HepG2 (cell line): Measurements from ENCODE around the gene RB1. TPM values are rescaled to one million over a fixed set of nuclear protein-coding genes. Genes with fewer than 3 reads are reported as not detected.

Experiments
- CEBPB ChIP-seq: IDR thresholded peaks from 2 replicates; pipeline ENCODE4 v1.6.1; 2011; ENCODE audit warnings: low read depth, low read length, improper control_type of control experiment, borderline replicate concordance
- ELF4 ChIP-seq: sonication (generic); formaldehyde crosslinking; IDR thresholded peaks from 2 replicates; pipeline ENCODE4 v1.5.0; 2020; ENCODE audit warnings: missing genetic modification reagents, mild to moderate bottlenecking, moderate library complexity, borderline replicate concordance
- FOSL2 ChIP-seq: sonication (generic); formaldehyde crosslinking; IDR thresholded peaks from 2 replicates; pipeline ENCODE4 v1.4.0; 2020; ENCODE audit warnings: missing genetic modification reagents
- FOXJ3 ChIP-seq: sonication (generic); formaldehyde crosslinking; IDR thresholded peaks from 2 replicates; pipeline ENCODE4 v1.4.0; 2020; ENCODE audit warnings: missing genetic modification reagents, mild to moderate bottlenecking, borderline replicate concordance
- HDAC2 ChIP-seq: sonication (generic); formaldehyde crosslinking; IDR thresholded peaks from 2 replicates; pipeline ENCODE4 v1.4.0; 2020; ENCODE audit warnings: missing genetic modification reagents
- HMG20A ChIP-seq: IDR thresholded peaks from 2 replicates; pipeline ENCODE4 v1.6.1; 2016; ENCODE audit warnings: borderline replicate concordance
- HMGXB4 ChIP-seq, 2 experiments: sonication (generic) in 1 of 2; formaldehyde crosslinking in 1 of 2; IDR thresholded peaks; 2 replicates each; pipeline versions ENCODE4 v1.4.0 to v1.6.1; 2018 to 2020; ENCODE audit warnings: missing genetic modification reagents in 2 of 2, borderline replicate concordance in 1 of 2, low read depth in 1 of 2, mild to moderate bottlenecking in 1 of 2, missing biosample characterization in 1 of 2
- IKZF5 ChIP-seq: IDR thresholded peaks from 2 replicates; pipeline ENCODE4 v1.6.1; 2018; ENCODE audit warnings: missing genetic modification reagents, mild to moderate bottlenecking, missing compliant biosample characterization
- KLF16 ChIP-seq, 2 experiments: sonication (generic) in 1 of 2; formaldehyde crosslinking in 1 of 2; IDR thresholded peaks; 2 replicates each; pipeline versions ENCODE4 v1.6.1 to v1.8.0; 2016 to 2023; ENCODE audit warnings: missing genetic modification reagents in 2 of 2, missing compliant biosample characterization in 1 of 2
- NCOA2 ChIP-seq: sonication (generic); formaldehyde crosslinking; IDR thresholded peaks from 2 replicates; pipeline ENCODE4 v1.8.0; 2022; ENCODE audit warnings: inconsistent platforms
- SNAPC2 ChIP-seq: sonication (generic); formaldehyde crosslinking; IDR thresholded peaks from 2 replicates; pipeline ENCODE4 v1.8.1; 2022; ENCODE audit warnings: mild to moderate bottlenecking, missing genetic modification reagents
- THAP11 ChIP-seq: IDR thresholded peaks from 2 replicates; pipeline ENCODE4 v1.6.1; 2016; ENCODE audit warnings: missing biosample characterization, missing genetic modification reagents
- ZMYM4 ChIP-seq: sonication (generic); formaldehyde crosslinking; IDR thresholded peaks from 2 replicates; pipeline ENCODE4 v1.8.1; 2023; ENCODE audit warnings: mild to moderate bottlenecking, missing genetic modification reagents
- ZNF256 ChIP-seq: sonication (generic); formaldehyde crosslinking; conservative IDR thresholded peaks from 2 replicates; pipeline ENCODE4 v1.4.0; 2020; ENCODE audit warnings: missing genetic modification reagents
- polyA plus RNA-seq, 8 experiments: library from polyadenylated mRNA; depleted of rRNA in 3 of 8; stranded (reverse) in 7 of 8; unstranded in 1 of 8; fragments of >200 nt; fragmentation: Illumina TruSeq in 4 of 8; extraction: Trizol in 4 of 8; gene quantifications; 2 replicates each; pipeline versions ENCODE4 v1.2.1 to v1.2.3, GENCODE V29; 2011 to 2016; ENCODE audit warnings: low read depth in 4 of 8, missing spikeins in 1 of 8, mixed read lengths in 1 of 8; ENCODE audit not compliant: insufficient read depth in 1 of 8
- total RNA-seq, 5 experiments: library from RNA; depleted of rRNA; stranded (reverse); fragments of >200 nt; fragmentation: Illumina TruSeq; extraction: Trizol; gene quantifications; 2 replicates each; pipeline ENCODE4 v1.2.3, GENCODE V29; 2016; ENCODE audit warnings: low read depth in 1 of 5
- TF ChIP-seq, protein P1 (sequence below): sonication (generic); formaldehyde crosslinking; IDR thresholded peaks from 2 replicates; pipeline ENCODE4 v1.4.0; 2020; ENCODE audit warnings: missing genetic modification reagents, borderline replicate concordance
- TF ChIP-seq, protein P2 (sequence below): IDR thresholded peaks from 2 replicates; pipeline ENCODE4 v1.6.1; 2016; ENCODE audit warnings: low read depth, missing genetic modification reagents, missing compliant biosample characterization

Gene RB1
- total and polyA plus RNA-seq, 2 of the 13 experiments (the other 11 are each of a cell fraction or from before 2014, with no cell fraction given) = 15.6 to 23.7 TPM

DNA sequence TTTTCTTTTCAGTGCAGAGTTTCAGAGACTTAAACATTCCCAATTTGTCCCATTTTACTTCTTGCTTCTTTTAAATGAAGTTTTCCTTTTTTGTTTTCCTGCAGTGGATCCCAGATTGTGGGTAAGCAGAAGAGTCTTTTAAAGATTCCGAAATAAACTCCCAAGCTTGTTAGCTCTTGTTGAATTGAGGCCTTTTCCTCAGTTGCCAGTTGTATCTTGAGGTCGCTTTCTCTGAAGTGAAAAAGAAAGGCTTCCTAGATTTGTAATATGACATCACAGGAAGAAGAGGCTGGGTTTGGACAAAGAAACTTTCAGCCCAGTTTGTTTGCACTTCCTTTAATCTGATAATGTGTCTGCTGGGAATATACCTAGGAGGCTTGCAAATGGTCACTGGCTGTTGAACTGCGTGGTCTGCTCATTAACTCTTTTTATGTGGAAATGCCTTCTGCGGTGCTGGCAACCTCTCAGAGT is 109.4 kb downstream of the RB1 start, which contains the start of gene LPAR6 (continued):
- TF ChIP-seq FOXJ3 = peak; percentile 34; the same call in 1 of the 2 replicates
- peak; percentile 78 for TF ChIP-seq IKZF5 (CRISPR knock-in tag)
- TF ChIP-seq THAP11 = peak; percentile 62
- peak; percentile 69; the same call in 1 of the 2 replicates for TF ChIP-seq ELF4
- TF ChIP-seq HDAC2 (CRISPR knock-in tag) = peak; percentile 43; the same call in 1 of the 2 replicates
- TF ChIP-seq, protein P1, sequence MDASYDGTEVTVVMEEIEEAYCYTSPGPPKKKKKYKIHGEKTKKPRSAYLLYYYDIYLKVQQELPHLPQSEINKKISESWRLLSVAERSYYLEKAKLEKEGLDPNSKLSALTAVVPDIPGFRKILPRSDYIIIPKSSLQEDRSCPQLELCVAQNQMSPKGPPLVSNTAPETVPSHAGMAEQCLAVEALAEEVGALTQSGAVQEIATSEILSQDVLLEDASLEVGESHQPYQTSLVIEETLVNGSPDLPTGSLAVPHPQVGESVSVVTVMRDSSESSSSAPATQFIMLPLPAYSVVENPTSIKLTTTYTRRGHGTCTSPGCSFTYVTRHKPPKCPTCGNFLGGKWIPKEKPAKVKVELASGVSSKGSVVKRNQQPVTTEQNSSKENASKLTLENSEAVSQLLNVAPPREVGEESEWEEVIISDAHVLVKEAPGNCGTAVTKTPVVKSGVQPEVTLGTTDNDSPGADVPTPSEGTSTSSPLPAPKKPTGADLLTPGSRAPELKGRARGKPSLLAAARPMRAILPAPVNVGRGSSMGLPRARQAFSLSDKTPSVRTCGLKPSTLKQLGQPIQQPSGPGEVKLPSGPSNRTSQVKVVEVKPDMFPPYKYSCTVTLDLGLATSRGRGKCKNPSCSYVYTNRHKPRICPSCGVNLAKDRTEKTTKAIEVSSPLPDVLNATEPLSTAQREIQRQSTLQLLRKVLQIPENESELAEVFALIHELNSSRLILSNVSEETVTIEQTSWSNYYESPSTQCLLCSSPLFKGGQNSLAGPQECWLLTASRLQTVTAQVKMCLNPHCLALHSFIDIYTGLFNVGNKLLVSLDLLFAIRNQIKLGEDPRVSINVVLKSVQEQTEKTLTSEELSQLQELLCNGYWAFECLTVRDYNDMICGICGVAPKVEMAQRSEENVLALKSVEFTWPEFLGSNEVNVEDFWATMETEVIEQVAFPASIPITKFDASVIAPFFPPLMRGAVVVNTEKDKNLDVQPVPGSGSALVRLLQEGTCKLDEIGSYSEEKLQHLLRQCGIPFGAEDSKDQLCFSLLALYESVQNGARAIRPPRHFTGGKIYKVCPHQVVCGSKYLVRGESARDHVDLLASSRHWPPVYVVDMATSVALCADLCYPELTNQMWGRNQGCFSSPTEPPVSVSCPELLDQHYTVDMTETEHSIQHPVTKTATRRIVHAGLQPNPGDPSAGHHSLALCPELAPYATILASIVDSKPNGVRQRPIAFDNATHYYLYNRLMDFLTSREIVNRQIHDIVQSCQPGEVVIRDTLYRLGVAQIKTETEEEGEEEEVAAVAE (CRISPR knock-in tag) = 0 out of 2 replicates have a peak, but pooled peaks have one; percentile 57
- peak in 1 of 2 experiments; percentile 58; a peak in 2 of 4 replicates for TF ChIP-seq KLF16 (CRISPR knock-in tag; IDR thresholded peaks at IDR 0.05)
- 0 out of 2 replicates have a peak, but pooled peaks have one; percentile 37 for TF ChIP-seq FOSL2 (CRISPR knock-in tag)
- peak; percentile 52 for TF ChIP-seq ZMYM4
- peak; percentile 85 for TF ChIP-seq NCOA2 (CRISPR knock-in tag)
- TF ChIP-seq SNAPC2 (CRISPR knock-in tag) = no peak
- TF ChIP-seq HMGXB4 (CRISPR knock-in tag; IDR thresholded peaks at IDR 0.05; ENCODE audit: borderline replicate concordance in 1 of 2, low read depth in 1 of 2) = peak in 1 of 2 experiments; percentile 53; a peak in 2 of 4 replicates
- TF ChIP-seq ZNF256 = no peak
- TF ChIP-seq HMG20A (CRISPR knock-in tag) = peak; percentile 81; the same call in 1 of the 2 replicates
- TF ChIP-seq, protein P2, sequence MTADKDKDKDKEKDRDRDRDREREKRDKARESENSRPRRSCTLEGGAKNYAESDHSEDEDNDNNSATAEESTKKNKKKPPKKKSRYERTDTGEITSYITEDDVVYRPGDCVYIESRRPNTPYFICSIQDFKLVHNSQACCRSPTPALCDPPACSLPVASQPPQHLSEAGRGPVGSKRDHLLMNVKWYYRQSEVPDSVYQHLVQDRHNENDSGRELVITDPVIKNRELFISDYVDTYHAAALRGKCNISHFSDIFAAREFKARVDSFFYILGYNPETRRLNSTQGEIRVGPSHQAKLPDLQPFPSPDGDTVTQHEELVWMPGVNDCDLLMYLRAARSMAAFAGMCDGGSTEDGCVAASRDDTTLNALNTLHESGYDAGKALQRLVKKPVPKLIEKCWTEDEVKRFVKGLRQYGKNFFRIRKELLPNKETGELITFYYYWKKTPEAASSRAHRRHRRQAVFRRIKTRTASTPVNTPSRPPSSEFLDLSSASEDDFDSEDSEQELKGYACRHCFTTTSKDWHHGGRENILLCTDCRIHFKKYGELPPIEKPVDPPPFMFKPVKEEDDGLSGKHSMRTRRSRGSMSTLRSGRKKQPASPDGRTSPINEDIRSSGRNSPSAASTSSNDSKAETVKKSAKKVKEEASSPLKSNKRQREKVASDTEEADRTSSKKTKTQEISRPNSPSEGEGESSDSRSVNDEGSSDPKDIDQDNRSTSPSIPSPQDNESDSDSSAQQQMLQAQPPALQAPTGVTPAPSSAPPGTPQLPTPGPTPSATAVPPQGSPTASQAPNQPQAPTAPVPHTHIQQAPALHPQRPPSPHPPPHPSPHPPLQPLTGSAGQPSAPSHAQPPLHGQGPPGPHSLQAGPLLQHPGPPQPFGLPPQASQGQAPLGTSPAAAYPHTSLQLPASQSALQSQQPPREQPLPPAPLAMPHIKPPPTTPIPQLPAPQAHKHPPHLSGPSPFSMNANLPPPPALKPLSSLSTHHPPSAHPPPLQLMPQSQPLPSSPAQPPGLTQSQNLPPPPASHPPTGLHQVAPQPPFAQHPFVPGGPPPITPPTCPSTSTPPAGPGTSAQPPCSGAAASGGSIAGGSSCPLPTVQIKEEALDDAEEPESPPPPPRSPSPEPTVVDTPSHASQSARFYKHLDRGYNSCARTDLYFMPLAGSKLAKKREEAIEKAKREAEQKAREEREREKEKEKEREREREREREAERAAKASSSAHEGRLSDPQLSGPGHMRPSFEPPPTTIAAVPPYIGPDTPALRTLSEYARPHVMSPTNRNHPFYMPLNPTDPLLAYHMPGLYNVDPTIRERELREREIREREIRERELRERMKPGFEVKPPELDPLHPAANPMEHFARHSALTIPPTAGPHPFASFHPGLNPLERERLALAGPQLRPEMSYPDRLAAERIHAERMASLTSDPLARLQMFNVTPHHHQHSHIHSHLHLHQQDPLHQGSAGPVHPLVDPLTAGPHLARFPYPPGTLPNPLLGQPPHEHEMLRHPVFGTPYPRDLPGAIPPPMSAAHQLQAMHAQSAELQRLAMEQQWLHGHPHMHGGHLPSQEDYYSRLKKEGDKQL (CRISPR knock-in tag) = peak; percentile 58; the same call in 1 of the 2 replicates
- TF ChIP-seq CEBPB = no peak
